Gastrocnemius medialis (tissue), 4 donors: ENCODE results near the gene PCOLCE2.

Source experiments
- CTCF ChIP-seq, 5 experiments: fragments of 450-650 bp in 3 of 5; fragments of 200-600 bp in 2 of 5; sonication (generic) in 2 of 5; IDR thresholded peaks in 4 of 5; conservative IDR thresholded peaks in 1 of 5; 1 replicate in 4 of 5; 2 replicates in 1 of 5; pipeline ENCODE4 v1.5.1; 2016 to 2019; ENCODE audit warnings: antibody characterized with exemption in 5 of 5, mild to moderate bottlenecking in 3 of 5, moderate library complexity in 3 of 5
- POLR2A ChIP-seq, 2 donors: fragments of 450-650 bp; IDR thresholded peaks; one replicate each; pipeline ENCODE4 v1.6.1; 2017; ENCODE audit warnings: antibody characterized with exemption in 2 of 2, mild to moderate bottlenecking in 2 of 2, moderate library complexity in 2 of 2

- no peak for TF ChIP-seq POLR2A (IDR thresholded peaks at IDR 0.05)
- no peak for TF ChIP-seq CTCF (IDR thresholded peaks at IDR 0.05 in 4 of 5, conservative IDR thresholded peaks at IDR 0.05 in 1 of 5)
Measured at GRCh38 chr3:142892714-142893113, 3.8 kb upstream of the PCOLCE2 start.
